ENCODE data around the gene FBXO42.

Gene FBXO42

GRCh38 chr1:16342331-16343062 is 9.8 kb downstream of the FBXO42 start:
- H3K27me3 ChIP-seq (ENCODE audit: insufficient read depth, low read length) = no peaks in the 10 kb centered on the region
- H3K79me2 ChIP-seq (ENCODE audit: insufficient read depth, low read length) = peaks cover 80% of the 10 kb centered on the region
- H3K27ac ChIP-seq (ENCODE audit: low read depth, low read length, poor library complexity, severe bottlenecking) = no peak overlapping the region
- no peaks in the 10 kb centered on the region for H4K20me1 ChIP-seq (ENCODE audit: insufficient read depth, low read length)
- H3K9ac ChIP-seq (ENCODE audit: low read length) = no peak overlapping the region
- H2AFZ ChIP-seq (ENCODE audit: low read length) = no peak overlapping the region
- no peak overlapping the region for H3K4me2 ChIP-seq (ENCODE audit: low read length)
- H3K9me2 ChIP-seq (ENCODE audit: low read depth, low read length) = no peaks in the 10 kb centered on the region
- TF ChIP-seq CTCF (IDR thresholded peaks at IDR 0.05; ENCODE audit: low read length) (no peak), EZH2 (IDR thresholded peaks at IDR 0.05; ENCODE audit: borderline replicate concordance, low read length) (no peak)
- no peaks in the 10 kb centered on the region for H3K9me3 ChIP-seq (ENCODE audit: low read length)
- 0 out of 2 replicates have a peak, but pooled peaks cover 4% of the 10 kb centered on the region for H3K36me3 ChIP-seq (ENCODE audit: insufficient read depth, low read length)
- H3K4me3 ChIP-seq (ENCODE audit: low read depth, low read length, poor library complexity, severe bottlenecking) = no peak overlapping the region
- no peaks in the 10 kb centered on the region for H3K4me1 ChIP-seq (ENCODE audit: insufficient read depth, low read length, severe bottlenecking)
- no peaks in the 10 kb centered on the region for H3F3A ChIP-seq (ENCODE audit: insufficient read depth, low read length)

GRCh38 chr1:16340673-16341072 is 11.6 kb downstream of the FBXO42 start:
- Histone ChIP-seq H3K79me2 (ENCODE audit: insufficient read depth, low read length) (peaks cover 75% of the 10 kb centered on the region), H3K27me3 (ENCODE audit: insufficient read depth, low read length) (no peaks in the 10 kb centered on the region), H3K9ac (ENCODE audit: low read length) (no peak overlapping the region), H3K4me1 (ENCODE audit: insufficient read depth, low read length, severe bottlenecking) (no peaks in the 10 kb centered on the region), H3K9me3 (ENCODE audit: low read length) (no peaks in the 10 kb centered on the region), H3K4me2 (ENCODE audit: low read length) (no peak overlapping the region), H3K9me2 (ENCODE audit: low read depth, low read length) (no peaks in the 10 kb centered on the region), H3K36me3 (ENCODE audit: insufficient read depth, low read length) (0 out of 2 replicates have a peak, but pooled peaks cover 4% of the 10 kb centered on the region), H3K4me3 (ENCODE audit: low read depth, low read length, poor library complexity, severe bottlenecking) (no peak overlapping the region), H2AFZ (ENCODE audit: low read length) (no peak overlapping the region), H3K27ac (ENCODE audit: low read depth, low read length, poor library complexity, severe bottlenecking) (no peak overlapping the region), H3F3A (ENCODE audit: insufficient read depth, low read length) (no peaks in the 10 kb centered on the region), H4K20me1 (ENCODE audit: insufficient read depth, low read length) (no peaks in the 10 kb centered on the region)
- TF ChIP-seq CTCF (IDR thresholded peaks at IDR 0.05; ENCODE audit: low read length) (no peak), EZH2 (IDR thresholded peaks at IDR 0.05; ENCODE audit: borderline replicate concordance, low read length) (no peak)

- Histone ChIP-seq H3K36me3 (ENCODE audit: insufficient read depth, low read length) (0 out of 2 replicates have a peak, but pooled peaks cover 4% of the 10 kb centered on the region), H3K9me3 (ENCODE audit: low read length) (no peaks in the 10 kb centered on the region), H4K20me1 (ENCODE audit: insufficient read depth, low read length) (no peaks in the 10 kb centered on the region), H2AFZ (ENCODE audit: low read length) (no peak overlapping the region), H3K4me3 (ENCODE audit: low read depth, low read length, poor library complexity, severe bottlenecking) (no peak overlapping the region), H3K4me1 (ENCODE audit: insufficient read depth, low read length, severe bottlenecking) (no peaks in the 10 kb centered on the region), H3F3A (ENCODE audit: insufficient read depth, low read length) (no peaks in the 10 kb centered on the region), H3K27me3 (ENCODE audit: insufficient read depth, low read length) (no peaks in the 10 kb centered on the region), H3K9me2 (ENCODE audit: low read depth, low read length) (no peaks in the 10 kb centered on the region), H3K27ac (ENCODE audit: low read depth, low read length, poor library complexity, severe bottlenecking) (no peak overlapping the region), H3K9ac (ENCODE audit: low read length) (no peak overlapping the region), H3K79me2 (ENCODE audit: insufficient read depth, low read length) (peaks cover 72% of the 10 kb centered on the region), H3K4me2 (ENCODE audit: low read length) (no peak overlapping the region)
- TF ChIP-seq EZH2 (IDR thresholded peaks at IDR 0.05; ENCODE audit: borderline replicate concordance, low read length) (no peak), CTCF (IDR thresholded peaks at IDR 0.05; ENCODE audit: low read length) (no peak)
Observed at GRCh38 chr1:16338961-16339360, 13.3 kb downstream of the FBXO42 start.

All from OCI-LY1 (cell line).